NCI-H187 treated with DMSO at 0.1 percent for 48 hours (cell line): ENCODE data around the gene KRT72.

Experiments used
- DNase-seq: peaks from one replicate; lab custom pipeline; 2025; lab: John Stamatoyannopoulos, UW

KRT72 gene

GRCh38 chr12:52600941-52601481, at the start of gene KRT72:
Gene KRT72 (minus strand): TSS chr12:52601463. CDS start chr12:52601452, 11 bp downstream.
- DNase-seq: no peak

DNA sequence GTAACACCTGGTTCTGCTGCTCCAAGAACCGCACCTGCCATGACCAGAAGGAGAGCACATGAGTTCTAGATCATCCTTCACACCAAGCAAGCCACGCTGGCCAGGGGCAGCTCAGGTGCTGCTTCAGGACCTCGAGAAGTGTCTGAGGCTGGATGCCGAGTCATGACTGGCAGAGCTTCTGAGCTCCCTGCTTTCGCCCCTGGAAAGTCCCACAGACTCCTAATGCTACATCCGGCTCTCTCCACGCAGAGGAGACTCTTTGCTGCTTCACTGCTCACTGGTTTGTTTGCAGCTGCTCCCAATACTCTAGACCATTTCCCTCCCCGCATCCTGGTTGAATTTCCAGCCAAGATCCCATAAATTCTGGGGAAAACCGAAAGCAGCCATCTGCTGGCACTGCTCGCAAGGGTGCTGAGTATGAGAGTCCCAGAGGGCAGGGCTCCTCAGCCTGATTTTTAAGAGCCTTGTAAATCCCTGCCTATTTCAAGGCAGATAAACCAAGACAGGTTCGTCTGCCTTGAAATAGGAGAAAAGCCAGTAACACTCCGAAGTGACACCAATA, 49.3 kb upstream of the KRT72 start:
- no peak for DNase-seq

DNA sequence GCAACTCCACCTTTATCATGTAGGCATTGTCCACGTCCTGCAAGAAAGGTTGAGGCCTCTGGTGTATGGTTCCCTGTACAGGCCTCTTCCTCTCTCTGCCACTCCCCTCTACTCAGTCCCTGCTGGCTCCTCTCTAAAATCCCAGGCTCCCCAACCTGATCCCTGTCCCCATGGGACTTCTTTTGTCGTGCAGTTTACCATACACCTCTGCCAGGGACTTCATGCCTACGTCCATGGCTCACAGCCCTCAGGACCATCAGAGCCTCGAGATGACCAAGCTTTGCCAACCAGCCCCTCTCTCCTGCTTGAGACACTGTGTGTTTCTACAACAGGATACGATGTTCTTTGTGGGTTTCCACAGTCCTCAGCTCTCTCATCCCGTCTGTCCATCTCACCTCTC, 47.8 kb upstream of the KRT72 start:
- DNase-seq: no peak

DNA sequence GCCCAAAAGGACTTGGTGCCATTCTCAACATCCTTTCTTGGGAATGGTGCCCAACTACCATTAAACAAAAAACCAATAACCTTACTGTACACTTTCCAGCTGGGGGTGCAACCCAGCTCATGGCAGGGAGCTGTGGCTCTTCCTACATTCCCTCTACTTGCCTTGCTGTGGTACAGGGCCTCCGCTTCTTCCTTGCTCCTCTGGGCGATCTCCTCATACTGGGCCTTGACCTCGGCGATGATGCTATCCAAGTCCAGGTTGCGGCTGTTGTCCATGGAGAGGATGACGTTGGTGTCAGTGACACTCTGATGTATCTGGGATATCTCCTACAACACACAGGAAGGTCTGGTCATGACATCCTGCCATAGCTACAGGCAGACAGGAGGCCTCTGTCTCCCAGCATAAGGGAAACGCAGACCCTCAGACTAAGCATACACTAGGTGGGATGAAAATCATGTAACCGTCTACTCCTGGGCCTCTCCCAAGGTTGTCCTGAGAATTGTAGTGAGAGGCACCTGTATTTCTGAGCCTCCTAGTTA, 46.8 kb upstream of the KRT72 start:
- no peak for DNase-seq

DNA sequence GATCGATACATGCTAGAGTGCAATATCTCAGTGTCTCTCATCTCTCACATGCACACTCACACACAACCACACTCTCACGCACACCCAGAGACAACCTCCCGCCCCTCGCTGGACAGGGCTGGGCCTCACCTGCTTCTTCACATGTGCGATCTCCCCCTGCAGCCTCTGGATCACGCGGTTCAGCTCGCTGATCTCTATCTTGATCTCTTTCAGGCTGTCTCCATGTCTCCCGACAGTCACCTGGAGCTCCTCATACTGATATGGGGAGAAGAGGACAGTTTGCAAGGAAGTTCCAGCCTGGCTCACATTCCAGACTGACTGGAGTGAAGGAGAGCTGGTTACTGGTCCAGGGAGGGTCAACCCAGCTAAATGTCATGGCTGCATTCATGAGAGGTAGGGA, 46.3 kb upstream of the KRT72 start:
- no peak for DNase-seq

DNA sequence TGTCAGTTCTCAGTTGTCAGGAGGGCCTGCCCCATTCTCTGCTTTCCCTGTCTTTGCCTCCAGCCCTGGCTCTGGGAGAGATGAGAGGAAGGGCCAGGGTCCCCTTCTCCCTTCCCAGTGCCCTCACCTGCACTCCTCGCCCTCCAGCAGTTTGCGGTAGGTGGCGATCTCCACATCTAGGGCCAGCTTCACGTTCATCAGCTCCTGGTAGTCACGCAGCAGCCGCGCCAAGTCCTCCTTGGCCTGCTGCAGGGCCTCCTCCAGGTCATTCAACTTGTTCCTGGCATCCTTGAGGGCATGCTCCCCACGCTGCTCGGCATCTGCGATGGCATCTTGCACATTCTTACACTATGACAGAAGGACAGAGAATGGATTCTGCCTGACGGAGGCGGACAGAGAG, 45.4 kb upstream of the KRT72 start:
- DNase-seq: no peak

GRCh38 chr12:52645982-52646381, 44.7 kb upstream of the KRT72 start:
- no peak for DNase-seq

GRCh38 chr12:52645120-52645761, 44.0 kb upstream of the KRT72 start:
- DNase-seq: no peak

- DNase-seq: no peak
These were observed 42.8 kb upstream of the KRT72 start for GRCh38 chr12:52644078-52644415.

GRCh38 chr12:52643233-52644077, 42.2 kb upstream of the KRT72 start:
- DNase-seq: no peak

DNA sequence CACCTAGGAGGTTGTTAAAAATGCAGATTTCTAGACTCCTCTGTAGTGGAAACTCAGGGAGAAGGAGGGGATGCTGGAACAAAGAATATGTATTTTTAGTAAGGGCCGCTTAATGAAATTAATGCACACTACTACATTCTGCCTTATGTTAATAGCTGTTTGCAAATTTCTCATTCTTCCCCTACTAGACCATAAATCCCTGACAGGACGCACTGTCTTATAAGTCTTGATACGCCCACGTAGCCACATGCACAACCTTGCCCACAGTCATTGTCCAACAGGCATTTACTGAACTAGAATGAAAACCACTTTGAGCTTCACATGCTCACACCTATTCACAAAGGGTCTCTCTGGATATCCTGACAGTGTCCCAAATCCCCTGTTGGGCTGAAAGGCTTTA, 40.2 kb upstream of the KRT72 start:
- no peak for DNase-seq

GRCh38 chr12:52637299-52637698, 36.0 kb upstream of the KRT72 start:
- DNase-seq: no peak

DNA sequence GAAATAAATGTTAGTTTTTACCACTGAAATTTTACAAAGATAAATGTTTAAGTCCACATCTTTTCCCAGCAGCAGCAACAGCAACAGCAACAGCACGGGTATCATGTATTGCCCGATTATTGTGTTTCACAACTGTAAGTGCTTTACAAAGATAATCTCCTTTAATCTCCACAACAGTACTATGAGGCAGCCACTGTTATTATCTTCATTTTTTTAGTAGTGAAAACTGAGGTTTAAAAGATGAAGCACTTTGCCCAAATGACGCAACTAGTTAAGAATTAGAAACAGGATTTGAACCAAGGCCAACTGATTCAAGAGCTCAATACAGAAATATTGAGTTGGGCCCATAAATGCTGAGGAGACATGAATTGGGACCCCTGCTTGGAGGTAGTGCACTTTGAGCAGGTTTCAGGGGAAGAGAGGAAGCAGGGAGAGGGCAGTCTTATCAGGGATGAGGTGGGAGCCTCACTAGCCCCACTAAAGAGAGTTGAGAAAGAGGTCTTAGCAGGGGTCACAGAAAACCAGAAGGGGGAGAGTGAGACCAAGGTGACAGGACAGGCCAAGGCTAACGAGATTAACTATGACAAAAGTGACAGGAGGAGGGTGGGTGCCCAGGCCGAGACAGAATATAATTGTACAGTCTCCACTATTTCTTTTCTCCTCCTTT, 35.5 kb upstream of the KRT72 start:
- no peak for DNase-seq

DNA sequence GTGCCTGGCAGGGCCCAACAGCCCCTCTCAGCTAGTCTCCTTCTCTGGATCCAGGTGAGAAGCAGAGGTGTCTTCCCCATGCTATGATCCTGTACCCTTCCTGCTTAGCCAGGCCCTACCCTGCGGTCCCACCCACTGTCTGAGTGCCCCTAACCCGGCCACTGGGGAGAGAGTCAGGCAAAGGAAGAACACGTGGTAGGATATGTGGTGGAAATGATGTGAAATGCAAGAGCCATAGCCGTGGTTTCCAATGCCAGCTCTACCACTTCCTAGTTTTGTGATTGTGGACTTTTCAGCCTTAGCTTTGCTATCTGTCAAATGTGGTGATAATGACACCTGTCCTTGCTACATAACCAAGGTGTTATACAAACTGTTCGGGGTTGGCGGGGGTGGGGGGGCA, 34.9 kb upstream of the KRT72 start:
- DNase-seq: no peak

GRCh38 chr12:52634266-52635056, 33.2 kb upstream of the KRT72 start:
- DNase-seq: no peak

DNA sequence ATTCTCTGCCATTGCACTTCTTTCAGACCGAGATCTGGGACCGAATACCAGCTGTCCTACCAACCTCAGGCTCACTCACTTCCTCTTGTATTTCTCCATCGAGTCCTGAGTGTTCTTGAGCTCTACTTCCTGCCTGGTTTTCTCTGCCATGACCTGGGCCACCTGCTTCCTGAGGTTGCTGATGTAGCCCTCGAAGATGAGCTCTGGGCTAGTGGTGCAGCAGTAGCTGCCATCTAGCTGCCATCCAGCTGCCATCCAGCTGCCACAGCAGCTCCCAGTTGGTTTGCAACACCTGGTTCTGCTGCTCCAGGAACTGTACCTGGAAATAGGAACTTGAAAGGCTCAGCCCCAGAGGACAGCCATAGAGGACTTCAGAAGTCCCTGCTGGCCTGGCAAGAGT, 32.1 kb upstream of the KRT72 start:
- no peak for DNase-seq

- DNase-seq: no peak
These were observed 31.4 kb upstream of the KRT72 start for GRCh38 chr12:52632656-52633055.

DNA sequence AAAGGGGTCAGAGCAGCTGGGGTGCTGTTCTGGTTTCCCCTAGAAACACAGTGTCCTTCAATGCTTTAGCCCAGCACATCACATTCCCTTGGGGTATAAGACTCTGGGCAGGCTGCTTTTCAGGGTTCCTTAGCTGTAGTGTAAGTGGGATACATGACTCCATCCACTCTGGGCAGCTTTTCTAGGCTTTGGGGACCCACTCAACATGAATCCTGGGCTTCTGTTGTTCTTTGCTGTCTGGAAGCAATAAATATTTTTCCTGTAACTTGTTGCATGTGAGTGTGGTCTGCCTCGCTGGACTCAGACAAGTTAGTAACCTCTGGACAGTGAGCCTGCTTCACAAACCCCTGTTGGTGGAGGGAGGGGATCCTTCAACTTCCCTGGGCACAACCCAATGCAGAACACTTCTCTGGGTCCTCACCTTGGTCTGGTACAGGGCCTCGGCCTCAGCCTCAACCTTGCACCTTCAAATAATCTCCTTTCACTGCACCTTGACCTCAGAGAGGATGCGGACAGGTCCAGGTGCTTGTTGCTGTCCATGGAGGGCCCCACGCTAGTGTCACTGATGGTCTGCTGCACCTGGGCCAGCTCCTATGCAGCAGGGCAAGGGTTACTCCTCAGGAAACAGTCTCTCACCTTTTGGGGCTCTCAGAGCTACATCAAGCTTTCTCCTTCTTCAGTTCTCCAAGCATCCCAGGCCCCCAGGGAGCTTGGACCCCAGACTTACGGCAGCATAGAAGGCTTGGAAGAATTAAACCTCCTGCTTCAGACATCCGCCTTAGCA, 30.6 kb upstream of the KRT72 start:
- DNase-seq: no peak

DNA sequence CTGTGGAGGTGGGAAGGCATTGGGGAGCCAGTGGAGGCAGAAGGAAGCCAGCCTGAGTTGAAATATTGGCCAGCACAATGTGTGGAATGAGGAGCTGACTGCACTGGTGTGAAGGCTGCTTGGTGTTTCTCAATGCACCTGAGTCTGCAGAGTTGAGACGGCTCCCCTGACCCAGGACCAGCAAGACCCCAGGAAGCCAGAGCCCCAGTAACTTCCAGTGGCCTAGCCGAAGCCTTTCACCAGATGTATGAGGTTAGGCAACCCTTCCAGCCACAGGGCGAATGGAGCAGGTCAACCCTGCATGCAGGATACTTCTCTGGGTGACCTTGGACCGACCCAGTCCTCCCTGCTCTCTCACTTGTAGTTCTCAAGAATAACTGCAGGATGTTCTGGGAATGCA, 30.0 kb upstream of the KRT72 start:
- DNase-seq: no peak

DNA sequence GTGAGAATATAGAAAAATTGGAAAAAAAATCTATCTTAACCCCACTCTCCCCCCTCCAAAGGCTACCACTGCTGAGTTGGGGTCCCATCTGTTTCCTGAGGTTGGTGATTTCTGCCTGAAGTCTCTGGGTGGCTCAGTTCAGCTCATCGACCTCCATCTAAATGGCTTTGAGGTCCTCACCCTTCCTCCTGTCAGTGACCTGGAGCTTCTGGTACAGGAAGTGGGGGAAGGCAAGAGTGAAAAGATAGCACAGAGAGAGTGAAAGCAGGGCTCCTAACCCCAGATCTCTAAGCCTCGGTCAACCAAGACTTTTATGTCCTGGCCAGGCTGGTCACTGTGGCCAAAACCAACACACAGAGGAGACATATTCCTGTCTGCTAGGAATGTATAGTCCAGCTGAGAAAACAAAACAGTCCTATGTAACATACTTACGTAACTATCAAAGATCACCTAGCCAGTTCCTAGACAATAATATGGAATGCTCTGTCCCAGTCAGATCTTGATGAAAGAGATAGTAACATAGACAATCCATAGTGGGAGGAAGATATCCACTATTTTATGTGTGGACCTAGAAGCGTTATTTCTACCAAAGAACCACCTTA, 29.4 kb upstream of the KRT72 start:
- no peak for DNase-seq
